Subcutaneous adipose tissue (tissue), 4 donors: ENCODE measurements around the gene EHBP1. TPM values are rescaled to one million over a fixed set of nuclear protein-coding genes. Genes with fewer than 3 reads are reported as not detected.

Experiments
- total RNA-seq, 4 donors: library from RNA; depleted of rRNA; stranded (reverse); fragments of >200 nt; gene quantifications; one replicate each; pipeline ENCODE4 v1.1.0, GENCODE V29; 2016
- TF ChIP-seq, protein P1 (sequence below): fragments of 450-650 bp; IDR thresholded peaks from one replicate; pipeline ENCODE4 v1.5.1; 2016; ENCODE audit warnings: low read depth, mild to moderate bottlenecking, control low read depth, antibody characterized with exemption, moderate library complexity

Gene EHBP1
- total RNA-seq, 4 donors from 2014 or later, result 77.5 to 145 (median 110) TPM

- TF ChIP-seq, protein P1, sequence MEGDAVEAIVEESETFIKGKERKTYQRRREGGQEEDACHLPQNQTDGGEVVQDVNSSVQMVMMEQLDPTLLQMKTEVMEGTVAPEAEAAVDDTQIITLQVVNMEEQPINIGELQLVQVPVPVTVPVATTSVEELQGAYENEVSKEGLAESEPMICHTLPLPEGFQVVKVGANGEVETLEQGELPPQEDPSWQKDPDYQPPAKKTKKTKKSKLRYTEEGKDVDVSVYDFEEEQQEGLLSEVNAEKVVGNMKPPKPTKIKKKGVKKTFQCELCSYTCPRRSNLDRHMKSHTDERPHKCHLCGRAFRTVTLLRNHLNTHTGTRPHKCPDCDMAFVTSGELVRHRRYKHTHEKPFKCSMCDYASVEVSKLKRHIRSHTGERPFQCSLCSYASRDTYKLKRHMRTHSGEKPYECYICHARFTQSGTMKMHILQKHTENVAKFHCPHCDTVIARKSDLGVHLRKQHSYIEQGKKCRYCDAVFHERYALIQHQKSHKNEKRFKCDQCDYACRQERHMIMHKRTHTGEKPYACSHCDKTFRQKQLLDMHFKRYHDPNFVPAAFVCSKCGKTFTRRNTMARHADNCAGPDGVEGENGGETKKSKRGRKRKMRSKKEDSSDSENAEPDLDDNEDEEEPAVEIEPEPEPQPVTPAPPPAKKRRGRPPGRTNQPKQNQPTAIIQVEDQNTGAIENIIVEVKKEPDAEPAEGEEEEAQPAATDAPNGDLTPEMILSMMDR, result no peak
Measured at GRCh38 chr2:62920070-62920469, 214.6 kb downstream of the EHBP1 start.

- TF ChIP-seq, protein P1, result no peak
Measured at GRCh38 chr2:62923242-62923641, 217.7 kb downstream of the EHBP1 start.

GRCh38 chr2:62923881-62924280 lies 218.4 kb downstream of the EHBP1 start:
- TF ChIP-seq, protein P1, result no peak

- TF ChIP-seq, protein P1, result no peak
Measured at GRCh38 chr2:62928015-62928414, 222.5 kb downstream of the EHBP1 start.

DNA sequence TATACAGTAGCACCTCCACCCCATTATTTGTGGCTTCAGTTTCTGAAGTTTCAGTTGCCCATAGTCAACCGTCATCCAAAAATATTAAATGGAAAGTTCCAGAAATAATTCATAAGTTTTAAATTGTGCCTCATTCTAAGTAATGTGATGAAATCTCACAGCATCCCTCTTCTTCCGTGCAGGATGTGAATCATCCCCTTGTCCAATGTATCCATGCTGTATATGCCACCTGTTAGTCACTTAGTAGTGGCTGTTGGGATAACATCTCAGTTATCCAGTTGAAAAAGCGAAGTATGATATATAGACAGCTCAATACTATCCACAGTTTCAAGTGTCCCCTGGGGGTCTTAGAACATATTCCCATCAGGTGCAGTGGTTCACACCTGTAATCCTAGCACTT lies 226.0 kb downstream of the EHBP1 start:
- TF ChIP-seq, protein P1, result no peak

DNA sequence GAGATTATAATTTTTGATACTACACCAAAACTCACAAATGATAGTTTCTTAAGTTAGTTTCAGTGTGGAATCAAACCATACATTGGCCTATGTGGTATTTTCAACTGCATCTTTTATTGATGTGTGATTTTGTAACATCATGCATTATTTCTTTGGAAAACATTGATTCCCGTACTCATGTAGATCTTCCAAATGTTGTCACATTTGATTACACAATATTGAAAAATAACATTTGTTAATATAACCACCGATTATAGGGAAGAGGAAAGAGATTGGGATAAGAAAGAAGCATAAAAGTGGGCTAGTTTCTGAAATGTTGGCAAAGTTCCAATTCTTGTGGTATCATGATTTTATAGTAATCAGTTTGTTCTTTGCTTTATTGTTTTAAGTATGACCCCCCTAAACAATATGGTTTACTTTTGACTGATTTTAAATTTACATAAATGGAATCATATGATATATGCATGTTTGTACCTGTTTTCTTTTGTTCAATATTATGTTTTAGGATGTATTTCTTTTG lies 227.9 kb downstream of the EHBP1 start:
- TF ChIP-seq, protein P1, result no peak

- TF ChIP-seq, protein P1, result no peak
Measured at GRCh38 chr2:62934517-62934916, 229.0 kb downstream of the EHBP1 start.
